HEK293T (cell line): ENCODE measurements around the gene TUBB3.
"Not testable (repeated sequence)": the region's sequence is repeated elsewhere in the genome, so short reads cannot be mapped to it uniquely, and the experiment has no call there.

ENCODE experiments used
- ARNT ChIP-seq: fragments of 450-650 bp; IDR thresholded peaks from 2 replicates; pipeline ENCODE4 v1.6.1; 2017; ENCODE audit warnings: mild to moderate bottlenecking
- BHLHE40 ChIP-seq: fragments of 450-650 bp; IDR thresholded peaks from 2 replicates; pipeline ENCODE4 v1.6.1; 2016; ENCODE audit warnings: mild to moderate bottlenecking, moderate library complexity, borderline replicate concordance
- CTBP1 ChIP-seq: fragments of 450-650 bp; IDR thresholded peaks from 2 replicates; pipeline ENCODE4 v1.6.1; 2016; ENCODE audit warnings: borderline replicate concordance
- FOXA1 ChIP-seq: fragments of 450-650 bp; IDR thresholded peaks from 2 replicates; pipeline ENCODE4 v1.6.1; 2016; ENCODE audit warnings: mild to moderate bottlenecking
- FOXK2 ChIP-seq: fragments of 450-650 bp; IDR thresholded peaks from 2 replicates; pipeline ENCODE4 v1.6.1; 2016; ENCODE audit warnings: mild to moderate bottlenecking
- HDGF ChIP-seq: fragments of 450-650 bp; IDR thresholded peaks from 2 replicates; pipeline ENCODE4 v1.6.1; 2017; ENCODE audit warnings: antibody characterized with exemption, borderline replicate concordance
- L3MBTL2 ChIP-seq: fragments of 450-650 bp; conservative IDR thresholded peaks from 2 replicates; pipeline ENCODE4 v1.6.1; 2016; ENCODE audit warnings: mild to moderate bottlenecking
- NFRKB ChIP-seq: fragments of 450-650 bp; IDR thresholded peaks from 2 replicates; pipeline ENCODE4 v1.6.1; 2016; ENCODE audit warnings: mild to moderate bottlenecking, moderate library complexity
- SP1 ChIP-seq: fragments of 450-650 bp; IDR thresholded peaks from 2 replicates; pipeline ENCODE4 v1.6.1; 2017
- SUZ12 ChIP-seq: fragments of 450-650 bp; IDR thresholded peaks from 2 replicates; pipeline ENCODE4 v1.6.1; 2016; ENCODE audit warnings: mild to moderate bottlenecking
- TARDBP ChIP-seq: fragments of 450-650 bp; IDR thresholded peaks from 2 replicates; pipeline ENCODE4 v1.6.1; 2016

DNA sequence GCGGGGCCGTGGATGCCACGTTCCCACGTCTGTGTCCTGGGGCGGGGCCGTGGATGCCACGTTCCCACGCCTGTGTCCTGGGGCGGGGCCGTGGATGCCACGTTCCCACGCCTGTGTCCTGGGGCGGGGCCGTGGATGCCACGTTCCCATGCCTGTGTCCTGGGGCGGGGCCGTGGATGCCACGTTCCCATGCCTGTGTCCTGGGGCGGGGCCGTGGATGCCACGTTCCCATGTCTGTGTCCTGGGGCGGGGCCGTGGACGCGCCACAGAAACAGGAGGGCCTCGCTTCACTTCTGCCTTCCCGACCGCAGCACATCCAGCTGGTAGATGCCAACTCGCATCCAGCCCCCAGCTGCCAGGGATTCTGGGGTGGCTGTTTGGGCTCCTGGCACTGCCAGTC is 10.9 kb downstream of the TUBB3 start:
- not testable (repeated sequence) for TF ChIP-seq HDGF, FOXA1, BHLHE40, SP1, SUZ12, NFRKB, FOXK2, TARDBP, ARNT, L3MBTL2, CTBP1
